Astrocyte of the cerebellum (primary cell): ENCODE measurements around the gene NRL.

ENCODE experiments used
- DNase-seq: peaks from one replicate; pipeline ENCODE4 v3.0.0-alpha.2; 2011; ENCODE audit warnings: low read depth
- H3K4me3 ChIP-seq: 2 replicates; pipeline ENCODE4 v1.5.1; 2011; ENCODE audit warnings: mild to moderate bottlenecking, low read depth, low read length, moderate library complexity
- in situ Hi-C: cut with HindIII; loops from 2 replicates; pipeline ENCODE4 v1.10.0; 2017; ENCODE audit warnings: low sequenced_read_pairs
- TF ChIP-seq, protein P1 (sequence below): IDR thresholded peaks from 2 replicates; pipeline ENCODE4 v1.5.1; 2012; ENCODE audit warnings: low read length, low read depth, moderate library complexity, mild to moderate bottlenecking; ENCODE audit errors: missing control alignments

NRL gene

DNA sequence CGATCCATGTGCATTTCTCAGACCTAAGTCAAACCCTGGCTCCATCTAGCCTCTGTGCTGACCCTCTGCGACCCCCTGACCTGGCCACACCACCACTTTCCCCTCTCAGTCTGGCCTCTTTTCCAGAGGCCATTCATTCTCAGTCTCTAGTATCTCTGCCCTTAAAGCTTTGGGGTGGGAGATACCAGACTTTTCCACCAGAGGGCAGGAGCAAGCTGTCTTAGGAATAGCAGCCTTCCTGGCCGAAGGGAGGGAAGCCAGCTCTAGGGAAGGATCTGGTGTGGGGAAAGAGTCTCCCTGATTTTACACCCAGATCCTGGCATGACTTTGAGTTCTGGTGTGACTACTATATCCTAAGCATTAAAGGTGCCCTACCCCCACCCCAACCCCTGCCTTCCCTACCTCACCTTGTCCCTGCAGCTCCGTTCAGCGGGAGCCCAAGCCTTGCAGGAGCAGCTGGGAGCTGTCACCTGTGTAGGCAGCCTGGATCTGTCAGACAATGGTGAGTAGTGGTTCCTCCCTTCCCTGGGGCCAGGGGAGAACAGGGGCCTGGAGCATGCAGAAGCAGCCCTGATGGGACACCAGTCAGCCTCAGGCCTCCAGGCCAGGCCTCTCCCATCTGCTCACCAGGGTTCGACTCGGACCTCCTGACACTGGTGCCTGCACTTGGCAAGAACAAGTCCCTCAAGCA is 56.3 kb downstream of the NRL start:
- in situ Hi-C loops, result no loop called here
- TF ChIP-seq, protein P1, sequence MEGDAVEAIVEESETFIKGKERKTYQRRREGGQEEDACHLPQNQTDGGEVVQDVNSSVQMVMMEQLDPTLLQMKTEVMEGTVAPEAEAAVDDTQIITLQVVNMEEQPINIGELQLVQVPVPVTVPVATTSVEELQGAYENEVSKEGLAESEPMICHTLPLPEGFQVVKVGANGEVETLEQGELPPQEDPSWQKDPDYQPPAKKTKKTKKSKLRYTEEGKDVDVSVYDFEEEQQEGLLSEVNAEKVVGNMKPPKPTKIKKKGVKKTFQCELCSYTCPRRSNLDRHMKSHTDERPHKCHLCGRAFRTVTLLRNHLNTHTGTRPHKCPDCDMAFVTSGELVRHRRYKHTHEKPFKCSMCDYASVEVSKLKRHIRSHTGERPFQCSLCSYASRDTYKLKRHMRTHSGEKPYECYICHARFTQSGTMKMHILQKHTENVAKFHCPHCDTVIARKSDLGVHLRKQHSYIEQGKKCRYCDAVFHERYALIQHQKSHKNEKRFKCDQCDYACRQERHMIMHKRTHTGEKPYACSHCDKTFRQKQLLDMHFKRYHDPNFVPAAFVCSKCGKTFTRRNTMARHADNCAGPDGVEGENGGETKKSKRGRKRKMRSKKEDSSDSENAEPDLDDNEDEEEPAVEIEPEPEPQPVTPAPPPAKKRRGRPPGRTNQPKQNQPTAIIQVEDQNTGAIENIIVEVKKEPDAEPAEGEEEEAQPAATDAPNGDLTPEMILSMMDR, result peak; percentile 92
- H3K4me3 ChIP-seq, result no peak overlapping the region
- DNase-seq, result peak; percentile 66

DNA sequence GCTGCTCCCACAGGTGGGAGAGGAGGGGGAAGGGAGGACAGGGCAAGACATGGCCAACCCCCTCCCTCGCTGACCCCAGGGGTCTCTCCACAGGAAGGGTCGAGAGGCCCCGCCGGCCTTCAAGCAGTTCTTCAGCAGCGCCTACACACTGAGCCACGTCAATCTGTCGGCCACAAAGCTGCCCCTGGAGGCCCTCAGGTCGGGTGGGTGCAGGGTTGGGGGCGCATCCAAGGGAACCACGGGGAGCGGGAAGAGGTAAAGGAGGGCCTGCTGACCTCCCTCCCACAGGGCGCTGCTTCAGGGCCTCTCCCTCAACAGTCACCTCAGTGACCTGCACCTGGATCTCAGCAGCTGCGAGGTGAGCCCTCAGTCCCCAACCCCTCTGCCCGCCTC is 56.9 kb downstream of the NRL start:
- no peak overlapping the region for H3K4me3 ChIP-seq
- in situ Hi-C loops, result no loop called here
- TF ChIP-seq, protein P1, result no peak
- no peak for DNase-seq

DNA sequence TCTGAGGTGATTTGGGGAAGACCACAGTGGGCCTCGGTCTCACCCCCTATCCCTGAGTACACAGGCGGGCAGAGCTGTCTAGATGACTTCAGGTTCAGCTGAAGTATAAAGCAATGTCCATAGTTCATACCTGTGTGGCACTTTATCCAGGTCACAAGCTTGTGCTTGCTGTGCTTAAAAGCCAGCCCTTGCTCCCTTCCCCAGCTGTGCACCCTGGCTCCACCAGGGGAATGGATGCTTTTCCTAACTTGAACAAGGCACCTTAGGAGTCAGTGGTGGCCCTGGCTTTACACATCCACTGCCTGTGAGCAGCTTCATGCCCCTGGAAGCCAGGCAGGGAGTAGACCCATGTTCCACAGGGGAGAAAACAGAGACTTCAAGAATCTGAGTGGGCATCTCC is 57.5 kb downstream of the NRL start:
- DNase-seq, result no peak
- in situ Hi-C loops, result no loop called here
- no peak overlapping the region for H3K4me3 ChIP-seq
- TF ChIP-seq, protein P1, result no peak

DNA sequence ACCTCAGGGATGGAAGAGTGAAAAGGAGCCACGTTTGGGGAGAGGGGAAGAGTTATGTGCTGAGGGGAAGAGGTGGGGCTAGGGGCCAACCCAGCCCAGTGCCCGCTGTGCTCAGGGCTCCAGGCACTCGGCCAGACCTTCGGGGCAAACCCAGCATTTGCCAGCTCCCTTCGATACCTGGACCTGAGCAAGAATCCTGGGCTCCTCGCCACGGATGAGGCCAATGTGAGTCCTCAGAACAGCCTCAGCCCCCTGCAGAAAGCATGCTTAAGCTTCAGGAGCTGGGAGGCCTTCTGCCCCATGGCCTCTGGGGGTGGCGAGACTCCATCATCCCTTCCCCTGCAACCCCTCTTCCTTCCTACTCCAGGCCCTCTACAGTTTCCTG is 58.0 kb downstream of the NRL start:
- H3K4me3 ChIP-seq, result no peak overlapping the region
- DNase-seq, result no peak
- in situ Hi-C loops, result no loop called here
- TF ChIP-seq, protein P1, result no peak

DNA sequence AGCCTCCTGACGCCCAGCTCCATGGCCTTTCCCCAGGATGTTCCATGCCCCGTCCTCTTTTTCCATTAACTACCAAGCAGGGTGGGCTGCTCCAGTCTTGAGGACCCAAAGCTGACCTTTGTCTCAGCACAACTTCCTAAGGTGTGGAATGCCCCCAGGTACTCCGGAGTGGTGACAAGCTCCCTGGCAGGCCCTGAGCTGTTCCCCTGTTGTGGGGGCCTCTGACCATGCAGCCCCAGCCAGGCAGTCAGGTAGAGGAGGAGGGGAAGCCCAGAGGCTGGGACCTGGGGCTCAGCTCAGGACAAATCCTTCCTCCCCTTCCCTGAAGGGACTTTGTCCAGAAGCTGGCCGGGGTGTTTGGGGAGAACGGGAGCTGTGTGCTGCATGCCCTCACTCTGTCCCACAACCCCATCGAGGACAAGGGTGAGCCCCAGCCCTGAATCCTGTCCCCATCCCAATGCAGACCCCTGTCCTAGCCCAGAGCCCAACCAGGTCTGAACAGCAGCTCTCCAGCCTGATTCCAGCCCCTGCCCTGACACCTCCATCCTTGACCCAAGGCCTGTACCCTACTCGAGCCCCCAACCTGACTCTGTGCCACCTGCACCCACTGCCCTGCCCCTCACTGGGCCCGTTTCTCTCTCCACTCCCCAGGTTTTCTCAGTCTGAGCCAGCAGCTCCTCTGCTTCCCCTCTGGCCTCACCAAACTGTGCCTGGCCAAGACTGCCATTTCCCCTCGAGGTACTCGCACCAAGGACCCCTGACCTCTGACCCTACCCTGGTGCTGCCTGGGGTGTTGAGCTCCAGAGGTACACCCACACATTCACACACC is 58.6 kb downstream of the NRL start:
- in situ Hi-C loops, result no loop called here
- DNase-seq, result no peak
- H3K4me3 ChIP-seq, result no peak overlapping the region
- TF ChIP-seq, protein P1, result no peak

DNA sequence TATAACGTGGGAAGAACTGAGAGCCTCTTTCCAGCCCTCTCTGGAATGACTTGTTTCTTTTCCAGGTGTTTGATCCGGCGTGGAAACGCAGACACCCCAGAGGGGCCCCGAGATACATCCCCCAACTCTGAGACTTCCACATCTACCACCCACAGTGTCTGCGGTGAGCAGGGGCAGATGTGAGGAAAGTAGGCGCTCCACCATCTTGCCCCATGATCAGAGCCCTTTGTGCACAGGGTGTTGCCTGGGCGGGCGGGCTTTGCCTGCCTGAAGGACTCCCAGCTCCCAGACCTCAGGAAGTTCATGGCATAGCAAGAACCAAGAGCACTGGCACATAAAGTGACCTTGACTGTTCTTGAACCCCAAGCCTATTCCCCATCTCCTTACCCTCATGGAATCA is 60.1 kb downstream of the NRL start:
- no peak overlapping the region for H3K4me3 ChIP-seq
- TF ChIP-seq, protein P1, result no peak
- DNase-seq, result no peak
- in situ Hi-C loops, result no loop called here
